NCI-H1436 (cell line): ENCODE measurements around the gene PADI6.

Source experiments
- DNase-seq: peaks from one replicate; lab custom pipeline; 2025; lab: John Stamatoyannopoulos, UW

Gene PADI6

GRCh38 chr1:17436380-17437174 lies 64.6 kb downstream of the PADI6 start:
- no peak for DNase-seq

GRCh38 chr1:17437260-17437579 lies 65.2 kb downstream of the PADI6 start:
- DNase-seq: no peak

- DNase-seq: peak; percentile 55
These were observed 65.8 kb downstream of the PADI6 start for GRCh38 chr1:17437580-17438317.

GRCh38 chr1:17438318-17439249 lies 66.6 kb downstream of the PADI6 start:
- DNase-seq: peak; percentile 40

GRCh38 chr1:17439250-17440073 lies 67.5 kb downstream of the PADI6 start, which contains the start of gene RCC2:
Gene RCC2, minus strand, starts transcription at chr1:17439677. Its CDS starts 1,163 bp downstream, at chr1:17438514.
- peak; percentile 64 for DNase-seq

- no peak for DNase-seq
These were observed 68.3 kb downstream of the PADI6 start for GRCh38 chr1:17440074-17440826.

- DNase-seq: no peak
These were observed 68.8 kb downstream of the PADI6 start for GRCh38 chr1:17440827-17441168.

GRCh38 chr1:17441265-17441992 lies 69.4 kb downstream of the PADI6 start:
- no peak for DNase-seq

- DNase-seq: no peak
These were observed 70.0 kb downstream of the PADI6 start for GRCh38 chr1:17441993-17442357.

GRCh38 chr1:17442841-17443240 lies 70.8 kb downstream of the PADI6 start:
- no peak for DNase-seq

GRCh38 chr1:17447501-17447992 lies 75.6 kb downstream of the PADI6 start:
- no peak for DNase-seq
